Calu3 (cell line): ENCODE measurements around the gene DDX39B. TPM values are rescaled to one million over a fixed set of nuclear protein-coding genes. Genes with fewer than 3 reads are reported as not detected.

Experiments used
- BruUV-seq: library from RNA; stranded (reverse); fragments of 400-500 nt; replicated peaks from 2 replicates; lab custom pipeline; 2021; lab: Mats Ljungman, UMichigan
- CTCF ChIA-PET: fragments of 300-600 bp; sonication (Branson Sonifier 250); formaldehyde crosslinking; loops from one replicate; lab custom pipeline; 2022; ENCODE audit warnings: antibody characterized with exemption; lab: Charles Lee
- DNase-seq: peaks from one replicate; pipeline ENCODE4 v3.0.0; 2022
- H3K27ac Mint-ChIP-seq: one replicate; pipeline ENCODE4 v1.8.0; 2022; ENCODE audit warnings: mixed read lengths; ENCODE audit not compliant: unreplicated experiment
- H3K27me3 Mint-ChIP-seq: one replicate; pipeline ENCODE4 v1.8.0; 2022; ENCODE audit warnings: mixed read lengths; ENCODE audit not compliant: unreplicated experiment
- H3K36me3 Mint-ChIP-seq: one replicate; pipeline ENCODE4 v1.8.0; 2022; ENCODE audit warnings: mild to moderate bottlenecking, moderate library complexity, mixed read lengths; ENCODE audit not compliant: insufficient read depth, unreplicated experiment
- H3K4me1 Mint-ChIP-seq: one replicate; pipeline ENCODE4 v1.8.0; 2022; ENCODE audit warnings: mild to moderate bottlenecking, low read depth, mixed read lengths; ENCODE audit not compliant: unreplicated experiment
- H3K4me3 Mint-ChIP-seq: one replicate; pipeline ENCODE4 v1.8.0; 2022; ENCODE audit warnings: mild to moderate bottlenecking, low read depth, moderate library complexity, mixed read lengths; ENCODE audit not compliant: unreplicated experiment
- H3K9me3 Mint-ChIP-seq: one replicate; pipeline ENCODE4 v1.8.0; 2022; ENCODE audit warnings: low read depth, mixed read lengths; ENCODE audit not compliant: unreplicated experiment
- intact Hi-C: fragments of 100-400 bp; cut with micrococcal nuclease; formaldehyde crosslinking; loops from one replicate; pipeline ENCODE4 v1.10.0; 2022; ENCODE audit not compliant: unreplicated experiment
- total RNA-seq: library from RNA; stranded (reverse); gene quantifications from 2 replicates; pipeline ENCODE4 v1.2.3, GENCODE V29; 2022
- TF ChIP-seq, protein P1 (sequence below): fragments of 200-600 bp; IDR thresholded peaks from one replicate; pipeline ENCODE4 v1.8.0; 2022; ENCODE audit warnings: antibody characterized with exemption; ENCODE audit not compliant: unreplicated experiment

The DDX39B gene
- total RNA-seq, 1 experiment from 2014 or later, result 646 TPM

DNA sequence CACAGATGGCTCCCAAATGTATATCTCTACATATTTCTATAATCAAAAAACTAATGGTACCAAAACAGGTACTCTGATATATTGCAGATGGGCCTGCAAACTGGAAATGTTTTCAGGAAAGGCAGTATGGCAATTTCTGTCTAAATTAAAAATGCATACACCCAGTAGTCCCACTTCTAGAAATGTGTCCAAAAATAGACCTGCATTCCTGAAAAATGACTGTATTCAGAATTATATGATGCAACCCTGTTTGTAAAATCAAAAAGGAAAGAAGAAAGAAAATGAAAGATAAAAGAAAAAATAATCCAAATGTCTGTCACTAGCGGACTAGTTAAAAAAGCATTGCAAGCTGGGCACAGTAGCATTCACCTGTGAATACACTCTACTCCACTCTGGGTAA, 56.7 kb downstream of the DDX39B start:
- CTCF ChIA-PET, result no interaction called here

DNA sequence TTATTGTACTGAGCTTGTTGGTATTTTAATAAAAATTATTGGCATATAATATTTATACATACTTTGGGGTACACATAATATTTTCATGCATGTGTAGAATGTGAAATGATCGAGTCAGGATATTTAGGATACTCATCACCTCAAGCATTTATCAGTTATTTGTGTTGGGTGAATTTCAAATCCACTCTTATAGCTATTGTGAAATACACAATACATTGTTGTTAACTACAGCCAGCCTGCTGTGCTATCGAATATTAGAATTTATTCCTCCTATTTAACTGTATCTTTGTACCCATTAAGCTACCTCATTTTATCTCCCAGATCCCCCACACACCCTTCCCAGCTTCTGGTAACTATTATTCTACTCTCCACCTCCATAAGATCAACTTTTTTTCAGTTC, 58.4 kb downstream of the DDX39B start:
- no peak for DNase-seq
- H3K27ac Mint-ChIP-seq, result no peak overlapping the region
- no peaks in the 10 kb centered on the region for H3K36me3 Mint-ChIP-seq
- H3K4me3 Mint-ChIP-seq, result no peak overlapping the region
- CTCF ChIA-PET, result interaction anchor here (0.9 kb wide), 1 partner anchor 11 kb away, joined by 4 read pairs; no protein-coding TSS in a partner anchor
- no TSS peak for BruUV-seq
- TF ChIP-seq, protein P1, sequence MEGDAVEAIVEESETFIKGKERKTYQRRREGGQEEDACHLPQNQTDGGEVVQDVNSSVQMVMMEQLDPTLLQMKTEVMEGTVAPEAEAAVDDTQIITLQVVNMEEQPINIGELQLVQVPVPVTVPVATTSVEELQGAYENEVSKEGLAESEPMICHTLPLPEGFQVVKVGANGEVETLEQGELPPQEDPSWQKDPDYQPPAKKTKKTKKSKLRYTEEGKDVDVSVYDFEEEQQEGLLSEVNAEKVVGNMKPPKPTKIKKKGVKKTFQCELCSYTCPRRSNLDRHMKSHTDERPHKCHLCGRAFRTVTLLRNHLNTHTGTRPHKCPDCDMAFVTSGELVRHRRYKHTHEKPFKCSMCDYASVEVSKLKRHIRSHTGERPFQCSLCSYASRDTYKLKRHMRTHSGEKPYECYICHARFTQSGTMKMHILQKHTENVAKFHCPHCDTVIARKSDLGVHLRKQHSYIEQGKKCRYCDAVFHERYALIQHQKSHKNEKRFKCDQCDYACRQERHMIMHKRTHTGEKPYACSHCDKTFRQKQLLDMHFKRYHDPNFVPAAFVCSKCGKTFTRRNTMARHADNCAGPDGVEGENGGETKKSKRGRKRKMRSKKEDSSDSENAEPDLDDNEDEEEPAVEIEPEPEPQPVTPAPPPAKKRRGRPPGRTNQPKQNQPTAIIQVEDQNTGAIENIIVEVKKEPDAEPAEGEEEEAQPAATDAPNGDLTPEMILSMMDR, result no peak
- no peaks in the 10 kb centered on the region for H3K4me1 Mint-ChIP-seq
- intact Hi-C loops, result no loop called here
- peaks cover 53% of the 10 kb centered on the region for H3K27me3 Mint-ChIP-seq
- no peaks in the 10 kb centered on the region for H3K9me3 Mint-ChIP-seq

More for the DNA sequence above, 56.7 kb downstream of the DDX39B start:
- no TSS peak for BruUV-seq
- H3K27me3 Mint-ChIP-seq, result peaks cover 37% of the 10 kb centered on the region
- H3K4me1 Mint-ChIP-seq, result no peaks in the 10 kb centered on the region
- H3K9me3 Mint-ChIP-seq, result no peaks in the 10 kb centered on the region
- TF ChIP-seq, protein P1, result no peak
- H3K27ac Mint-ChIP-seq, result no peak overlapping the region
- intact Hi-C loops, result no loop called here
- no peak overlapping the region for H3K4me3 Mint-ChIP-seq
- no peaks in the 10 kb centered on the region for H3K36me3 Mint-ChIP-seq
- no peak for DNase-seq

DNA sequence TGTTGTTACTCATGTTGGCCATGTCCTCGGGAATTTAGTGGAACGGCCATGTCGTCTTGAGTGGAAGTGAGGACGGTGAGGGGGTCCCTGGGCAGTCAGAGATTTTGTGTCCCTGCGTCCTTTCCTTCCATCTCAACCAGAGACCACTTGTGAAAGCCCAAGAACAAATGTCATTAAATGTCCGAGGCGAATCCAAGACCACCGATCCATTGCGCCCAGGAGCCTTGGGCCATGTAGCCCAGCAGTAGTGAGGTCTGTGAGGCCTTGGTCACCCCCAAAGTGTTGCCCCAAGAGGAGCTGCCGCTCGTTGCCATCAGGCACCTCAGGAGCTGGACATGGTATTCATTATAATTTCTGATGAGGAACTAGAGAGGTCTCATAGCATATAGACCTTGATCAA, 61.2 kb downstream of the DDX39B start:
- BruUV-seq, result no TSS peak
- Mint-ChIP-seq H3K27me3 (peaks cover 77% of the 10 kb centered on the region), H3K36me3 (no peaks in the 10 kb centered on the region), H3K27ac (no peak overlapping the region), H3K9me3 (no peaks in the 10 kb centered on the region), H3K4me3 (no peak overlapping the region), H3K4me1 (no peaks in the 10 kb centered on the region)
- TF ChIP-seq, protein P1, result no peak
- DNase-seq, result no peak
- CTCF ChIA-PET, result interaction anchor here (1.4 kb wide), 1 partner anchor 73 kb away, joined by 3 read pairs; no protein-coding TSS in a partner anchor
- intact Hi-C loops, result no loop called here

Other genes with a start within 250 kb of the DDX39B start
- gene HLA-B, start 184.8 kb downstream of the DDX39B start, total RNA-seq, result 1,078 and 2,594 TPM in 2 replicates
- gene MICA, start 138.4 kb downstream of the DDX39B start, total RNA-seq, result 70.2 and 77.1 TPM in 2 replicates
- 59.3 and 64.3 TPM in 2 replicates for gene MICB, start 43.9 kb downstream of the DDX39B start, total RNA-seq
- not detected in 2 replicates for gene MCCD1, start 13.0 kb downstream of the DDX39B start, total RNA-seq
- 1.0 and 1.5 TPM in 2 replicates for gene ATP6V1G2, start 4.6 kb upstream of the DDX39B start, total RNA-seq
- 33.5 and 34.0 TPM in 2 replicates for gene NFKBIL1, start 5.6 kb upstream of the DDX39B start, total RNA-seq
- not detected in 2 replicates for gene LTA, start 30.3 kb upstream of the DDX39B start, total RNA-seq
- gene TNF, start 33.6 kb upstream of the DDX39B start, total RNA-seq, result 0.22 and 0.68 TPM in 2 replicates
- gene LTB, start 40.4 kb upstream of the DDX39B start, total RNA-seq, result 0.44 and 1.4 TPM in 2 replicates
- gene LST1, start 44.3 kb upstream of the DDX39B start, total RNA-seq, result 0.94 TPM in 1 of 2 replicates, not detected in the other
- gene NCR3, start 51.0 kb upstream of the DDX39B start, total RNA-seq, result not detected in 2 replicates
- not detected in 2 replicates for gene AIF1, start 73.2 kb upstream of the DDX39B start, total RNA-seq
- gene PRRC2A, start 78.7 kb upstream of the DDX39B start, total RNA-seq, result 473 and 509 TPM in 2 replicates
- gene BAG6, start 110.7 kb upstream of the DDX39B start, total RNA-seq, result 617 and 663 TPM in 2 replicates
- gene APOM, start 113.9 kb upstream of the DDX39B start, total RNA-seq, result 2.6 and 3.6 TPM in 2 replicates
- 40.3 and 42.9 TPM in 2 replicates for gene C6orf47, start 118.8 kb upstream of the DDX39B start, total RNA-seq
- gene GPANK1, start 123.0 kb upstream of the DDX39B start, total RNA-seq, result 32.2 and 35.6 TPM in 2 replicates
- 337 and 357 TPM in 2 replicates for gene CSNK2B, start 124.1 kb upstream of the DDX39B start, total RNA-seq
- 44.6 and 45.1 TPM in 2 replicates for gene LY6G5B, start 128.0 kb upstream of the DDX39B start, total RNA-seq
- gene LY6G5C, start 139.1 kb upstream of the DDX39B start, total RNA-seq, result 4.9 and 5.4 TPM in 2 replicates
- gene ABHD16A, start 161.3 kb upstream of the DDX39B start, total RNA-seq, result 89.9 and 99.1 TPM in 2 replicates
- not detected in 2 replicates for gene LY6G6F, start 164.9 kb upstream of the DDX39B start, total RNA-seq
- not detected in 2 replicates for gene LY6G6D, start 173.3 kb upstream of the DDX39B start, total RNA-seq
- 1.0 TPM in 1 of 2 replicates, not detected in the other for gene LY6G6C, start 179.7 kb upstream of the DDX39B start, total RNA-seq
- gene MPIG6B, start 181.4 kb upstream of the DDX39B start, total RNA-seq, result not detected in 2 replicates
- 81.4 and 89.6 TPM in 2 replicates for gene DDAH2, start 187.3 kb upstream of the DDX39B start, total RNA-seq
- 943 and 1,109 TPM in 2 replicates for gene CLIC1, start 194.5 kb upstream of the DDX39B start, total RNA-seq
- gene MSH5, start 198.0 kb upstream of the DDX39B start, total RNA-seq, result 156 and 176 TPM in 2 replicates
- gene SAPCD1, start 220.7 kb upstream of the DDX39B start, total RNA-seq, result 26.6 and 30.3 TPM in 2 replicates
- 22.1 and 37.6 TPM in 2 replicates for gene VWA7, start 235.3 kb upstream of the DDX39B start, total RNA-seq